Measurements from ENCODE around the gene SPANXN3.
"Not testable (repeated sequence)": the region's sequence is repeated elsewhere in the genome, so short reads cannot be mapped to it uniquely, and the experiment has no call there.

SPANXN3 gene

DNA sequence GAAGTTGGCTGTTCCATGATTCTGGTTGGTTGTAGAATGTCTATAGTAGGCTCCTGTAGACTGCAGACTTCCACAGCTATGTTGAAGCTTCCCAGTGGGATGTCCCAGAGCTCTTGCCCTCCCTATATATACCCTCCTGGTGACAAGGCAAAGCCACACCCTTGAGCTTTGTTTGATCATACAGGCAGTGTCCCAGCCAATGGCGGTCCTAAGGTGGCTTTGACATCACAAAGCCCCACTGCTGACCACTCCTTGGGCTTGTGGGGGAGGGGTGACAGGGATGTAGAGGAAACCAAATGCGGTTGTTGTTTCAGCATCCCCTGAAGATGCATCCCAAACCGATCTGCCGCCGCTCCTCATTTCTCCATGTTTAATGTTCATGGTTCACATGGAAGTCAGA is at the start of gene SPANXN3:
SPANXN3 (minus strand) TSS at position 101 of the 400 bp plus-strand sequence; CDS start at position 17, 84 bp downstream.
- not testable (repeated sequence) for DNase-seq

GRCh38 chrX:143536176-143536575 is 18.9 kb upstream of the SPANXN3 start:
- DNase-seq = no peak

DNA sequence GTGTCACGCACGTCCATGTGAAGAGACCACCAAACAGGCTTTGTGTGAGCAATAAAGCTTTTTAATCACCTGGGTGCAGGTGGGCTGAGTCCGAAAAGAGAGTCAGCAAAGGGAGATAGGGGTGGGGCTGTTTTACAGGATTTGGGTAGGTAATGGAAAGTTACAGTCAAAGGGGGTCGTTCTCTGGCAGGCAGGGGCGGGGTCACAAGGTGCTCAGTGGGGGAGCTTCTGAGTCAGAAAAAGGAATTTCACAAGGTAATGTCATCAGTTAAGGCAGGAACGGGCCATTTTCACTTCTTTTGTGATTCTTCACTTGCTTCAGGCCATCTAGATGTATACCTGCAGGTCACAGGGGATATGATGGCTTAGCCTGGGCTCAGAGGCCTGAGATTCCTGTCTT is 15.1 kb downstream of the SPANXN3 start:
- not testable (repeated sequence) for DNase-seq

GRCh38 chrX:143500751-143501150 is 16.5 kb downstream of the SPANXN3 start:
- DNase-seq = no peak

- no peak for DNase-seq
Measured at GRCh38 chrX:143486105-143486504, 31.2 kb downstream of the SPANXN3 start.

DNA sequence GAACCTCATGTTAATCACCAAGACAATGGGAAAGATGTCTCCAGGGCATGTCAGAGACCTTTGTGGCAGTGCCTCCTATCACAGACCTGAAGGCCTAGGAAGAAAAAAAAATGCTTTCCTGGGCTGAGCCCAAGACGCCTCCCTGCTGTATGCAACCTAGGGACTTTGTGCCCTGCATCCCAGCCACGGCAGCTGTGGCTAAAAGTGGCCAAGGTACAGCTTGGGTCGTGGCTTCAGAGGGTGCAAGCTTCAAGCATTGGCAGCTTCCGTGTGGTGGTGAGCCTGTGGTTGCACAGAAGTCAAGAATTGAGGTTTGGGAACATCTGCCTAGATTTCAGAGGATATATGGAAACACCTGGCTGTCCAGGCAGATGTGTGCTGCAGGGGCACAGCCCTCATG is 40.5 kb downstream of the SPANXN3 start:
- no peak for DNase-seq

DNA sequence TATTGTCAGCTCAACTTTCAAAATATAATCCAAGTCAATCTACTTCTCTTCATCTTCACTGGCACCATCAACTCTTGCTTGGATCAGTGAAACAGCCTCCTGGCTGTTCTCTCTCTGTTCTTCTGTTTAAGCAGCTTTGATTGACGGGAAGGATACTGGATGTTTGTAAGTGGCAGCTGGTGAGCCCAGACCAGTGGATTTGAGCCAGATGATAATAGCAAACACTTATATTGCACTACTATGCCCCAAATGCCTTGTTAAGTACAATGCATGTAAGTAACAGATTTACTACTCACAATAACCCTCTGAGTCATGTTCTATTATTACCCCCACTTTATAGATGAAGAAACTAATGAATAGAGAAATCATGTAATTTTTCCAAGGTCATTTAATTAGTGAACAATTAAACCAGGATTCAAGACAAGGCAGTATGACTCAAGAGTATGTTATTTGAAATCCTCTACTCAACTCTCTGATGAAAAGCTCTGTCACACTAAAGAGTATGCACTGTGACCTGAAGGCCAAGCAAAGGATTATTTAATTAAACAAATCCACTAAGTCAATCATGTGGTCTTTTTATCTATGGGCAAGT is 44.8 kb downstream of the SPANXN3 start:
- no peak for DNase-seq

DNA sequence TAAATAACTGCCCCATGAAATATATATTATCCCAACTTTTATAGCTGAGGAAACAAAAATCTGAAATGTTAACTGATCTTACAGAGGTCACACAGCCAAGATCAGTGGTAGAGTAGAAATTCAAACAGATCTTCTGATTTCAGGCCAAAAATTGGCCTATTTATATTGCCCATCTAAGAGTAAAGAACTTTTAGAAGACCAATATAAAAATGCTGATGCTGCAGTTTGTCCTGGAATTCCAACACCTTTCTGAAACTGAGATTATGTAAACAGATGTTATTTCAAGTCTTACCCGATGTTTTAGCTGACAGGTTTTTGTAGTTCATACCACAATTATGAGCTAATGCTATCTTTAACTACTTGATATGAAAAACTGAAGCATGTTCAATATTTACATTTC is 51.1 kb downstream of the SPANXN3 start:
- DNase-seq = no peak

- DNase-seq = no peak
Measured at GRCh38 chrX:143462696-143463095, 54.6 kb downstream of the SPANXN3 start.

DNA sequence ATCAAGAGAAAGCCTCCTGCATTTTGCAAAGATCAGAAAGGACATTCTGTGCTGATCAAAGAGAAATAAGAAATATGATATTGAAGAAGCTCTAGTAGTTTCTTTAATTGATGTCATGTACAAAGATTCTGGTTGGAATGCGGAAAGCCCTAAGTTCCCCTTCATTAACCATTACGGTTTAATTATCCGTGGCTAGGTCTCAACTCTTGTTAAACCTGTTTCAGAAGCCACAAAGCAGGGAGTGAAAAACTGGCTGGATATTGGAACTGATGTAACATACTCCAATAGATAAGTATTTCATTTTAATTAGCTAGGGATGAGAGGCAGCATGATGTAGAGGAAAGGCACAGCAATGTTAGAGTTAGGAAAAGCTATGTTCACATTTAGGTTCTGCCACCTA is 55.7 kb downstream of the SPANXN3 start:
- DNase-seq = no peak
